ENCODE measurements around the gene UBXN6.
A peak's percentile ranks its signal among the peaks of the same experiment; 100 is the strongest.

UBXN6 gene

DNA sequence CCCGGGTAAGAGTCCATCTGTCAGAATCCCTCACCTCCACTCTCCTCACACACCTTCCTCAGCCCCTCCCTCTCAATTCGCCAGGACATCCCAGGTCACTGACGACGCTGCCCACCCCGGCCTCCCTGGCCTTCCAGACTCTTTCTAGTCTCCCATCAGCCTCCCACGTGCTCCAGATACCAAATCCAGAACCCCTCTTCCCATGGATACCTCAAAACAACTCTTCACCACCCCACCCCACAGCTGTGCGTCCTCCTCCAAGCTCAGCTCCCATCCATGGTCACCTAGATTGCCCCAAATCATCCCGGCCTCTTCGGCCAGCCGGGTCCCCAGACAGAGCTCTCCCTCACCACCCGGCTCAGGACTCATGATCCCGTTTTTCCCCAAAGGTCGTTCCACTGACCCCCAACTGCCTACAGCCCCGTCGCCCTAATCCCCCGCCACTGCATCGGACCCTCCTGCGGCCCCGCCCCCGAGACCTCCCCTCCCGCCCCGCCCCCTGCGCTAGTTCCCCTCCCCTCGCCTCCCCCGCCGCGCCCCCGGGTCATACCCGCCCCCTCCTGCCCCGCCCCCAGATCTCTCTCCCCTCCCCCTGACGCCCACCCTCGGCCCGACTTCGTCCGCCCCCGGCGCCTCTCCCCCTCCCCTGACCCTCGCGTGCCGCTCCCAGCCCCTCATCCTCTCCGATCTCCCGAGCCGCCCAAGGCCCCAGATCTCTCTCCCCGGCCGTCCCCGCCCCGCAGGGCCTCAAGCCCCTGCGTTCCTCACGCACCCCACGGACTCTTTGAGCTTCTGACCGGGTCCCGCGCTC lies 546 bp downstream of the UBXN6 start:
- DNase-seq (ENCODE audit: low spot score), result peak; percentile 75
- FAIRE-seq, result no peak

DNA sequence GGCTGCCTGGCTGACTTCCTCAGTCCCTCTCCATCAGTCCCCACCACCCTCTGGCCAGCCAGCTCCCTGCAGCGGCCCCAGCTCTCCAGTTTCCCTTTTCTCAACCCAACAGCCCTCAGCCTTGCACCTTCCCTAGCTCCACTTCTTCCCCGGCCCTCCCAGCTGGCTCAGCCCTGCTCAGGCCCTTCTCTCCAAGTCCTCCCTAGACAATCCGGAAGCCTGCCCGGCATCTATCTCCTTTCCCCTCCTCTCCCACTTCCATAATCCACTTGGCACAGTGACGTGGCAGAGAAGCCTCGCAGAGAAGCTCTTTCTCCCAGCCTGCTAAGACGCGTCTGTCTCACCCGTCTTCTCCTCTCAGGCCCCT lies 1.1 kb downstream of the UBXN6 start:
- DNase-seq (ENCODE audit: low spot score), result no peak
- no peak for FAIRE-seq

DNA sequence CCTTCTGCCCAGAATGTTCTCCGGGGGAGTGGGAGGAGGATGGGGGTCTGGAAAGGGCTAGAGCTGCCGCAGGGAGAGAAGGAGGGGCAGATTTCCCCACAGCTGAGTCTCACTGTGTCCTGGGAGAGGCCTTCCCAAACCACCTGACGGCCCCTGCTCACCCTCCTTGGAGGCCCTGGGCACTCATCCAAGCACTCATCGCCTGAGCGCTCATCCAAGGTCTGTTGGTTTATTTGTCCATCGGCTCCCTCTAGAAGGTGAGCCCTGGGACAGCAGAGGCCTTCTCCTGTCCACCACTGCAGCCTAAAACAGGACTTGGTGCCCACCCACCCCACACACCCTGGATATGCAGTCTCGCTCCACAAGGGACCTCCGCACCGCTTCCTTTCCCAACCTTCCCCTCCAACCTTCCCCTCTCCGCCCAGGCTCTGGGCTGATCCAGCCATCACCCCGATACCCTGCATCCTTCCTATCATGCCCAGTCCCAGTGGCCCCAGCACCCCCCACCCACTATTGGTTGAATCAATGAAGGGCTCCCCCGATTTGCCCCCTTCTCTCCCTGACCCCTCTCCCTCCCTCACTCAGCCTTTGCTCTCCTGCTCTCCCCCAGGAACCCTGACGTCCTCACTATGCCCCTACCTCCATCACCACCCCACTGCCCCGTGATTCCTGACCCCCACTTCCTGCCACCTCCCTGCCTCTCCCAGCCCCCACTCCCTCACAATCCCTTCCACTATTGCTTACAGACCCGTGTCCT lies 1.7 kb downstream of the UBXN6 start:
- no peak for DNase-seq (ENCODE audit: low spot score)

DNA sequence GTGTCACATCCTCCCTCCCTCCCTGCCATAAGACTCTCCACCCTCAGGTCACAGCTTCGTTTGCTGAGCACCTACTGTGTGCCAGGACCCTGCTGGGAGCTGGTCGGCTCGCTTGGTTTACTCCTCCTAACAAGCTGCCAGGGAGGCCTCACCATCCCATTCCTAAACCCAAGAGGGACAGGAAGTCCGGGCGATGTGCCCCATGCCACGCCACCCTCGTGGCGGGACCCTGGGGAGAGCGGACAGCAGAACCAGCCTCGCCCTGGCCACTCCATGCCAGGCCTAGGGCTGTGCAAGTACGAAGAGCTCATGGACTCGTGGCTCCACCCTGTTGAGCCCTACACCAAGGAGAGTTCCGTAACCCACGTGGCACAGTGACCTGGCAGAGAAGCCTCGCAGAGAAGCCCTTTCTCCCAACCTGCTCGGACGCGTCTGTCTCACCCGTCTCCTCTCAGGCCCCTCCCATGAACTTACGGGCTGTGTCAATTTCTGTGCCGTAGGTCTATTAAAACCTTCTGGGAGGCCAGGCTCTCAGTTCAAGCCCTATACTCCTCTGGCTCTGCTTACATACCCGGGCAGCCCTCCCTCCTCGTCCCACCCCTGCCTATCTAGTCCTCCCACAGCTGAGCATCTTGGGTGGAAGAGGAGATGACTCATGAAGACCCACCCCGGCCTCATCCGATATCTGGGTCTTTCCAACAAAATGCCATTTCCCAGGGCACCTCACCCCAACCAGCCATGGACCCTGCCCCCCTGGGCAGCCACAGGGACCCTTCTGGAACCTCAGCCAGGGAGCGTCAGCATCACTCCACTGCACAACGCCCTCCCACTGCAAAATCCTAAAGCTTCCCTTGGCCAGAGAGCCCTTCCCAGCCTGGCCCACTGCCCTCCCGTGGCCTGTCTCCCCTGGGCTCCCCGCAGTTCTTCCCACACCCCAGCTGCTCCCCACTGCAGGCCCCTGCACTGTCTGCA lies 2.6 kb downstream of the UBXN6 start:
- FAIRE-seq (no peak), DNase-seq (ENCODE audit: low spot score) (no peak)

More for the DNA sequence above, 1.7 kb downstream of the UBXN6 start:
- FAIRE-seq, result no peak

DNA sequence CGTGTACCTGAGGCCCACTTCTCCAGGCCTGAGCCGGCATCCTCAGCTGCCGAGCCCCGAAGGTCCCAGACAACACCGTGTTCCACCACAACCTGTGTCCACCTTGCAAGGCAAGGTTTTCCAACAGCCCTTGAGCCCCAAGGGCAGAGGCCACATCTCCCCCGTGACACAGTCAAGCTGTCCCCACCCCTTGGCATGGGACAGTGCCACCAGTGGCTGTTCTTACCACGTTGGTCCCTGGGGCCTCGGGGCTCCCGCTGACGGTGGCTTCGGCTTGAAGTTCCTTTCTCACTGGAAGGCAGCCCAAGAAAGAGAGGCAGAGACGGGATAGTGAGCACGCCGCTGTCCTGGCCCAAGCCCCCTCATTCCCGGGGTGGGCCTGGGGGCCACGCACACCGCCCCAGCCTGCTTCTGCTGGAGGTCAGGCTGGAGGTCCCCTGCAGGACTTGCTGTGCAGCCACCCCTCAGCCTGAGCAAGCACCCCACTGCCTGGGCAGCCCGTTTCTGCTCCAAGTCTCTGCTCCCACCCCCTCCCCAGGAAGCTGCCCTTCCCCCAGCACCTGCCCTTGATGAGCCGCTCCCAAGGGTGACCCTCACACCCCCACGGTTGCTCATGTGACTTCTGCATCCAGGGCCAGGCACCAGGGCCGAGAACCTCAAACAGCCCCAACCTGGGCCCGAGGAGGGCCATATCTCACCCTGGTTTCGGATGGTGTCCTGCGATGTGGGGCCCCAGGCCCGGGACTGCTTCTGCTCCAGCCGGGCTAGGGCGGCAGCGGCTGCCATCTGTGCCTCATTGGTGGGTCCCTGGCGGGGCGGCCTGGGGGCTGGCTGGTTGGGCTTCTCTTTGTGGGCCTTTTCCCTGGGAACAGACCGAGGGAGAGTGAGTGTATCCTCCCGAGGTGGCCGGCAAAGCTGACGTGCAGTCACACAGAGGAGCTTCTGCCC lies 4.1 kb downstream of the UBXN6 start:
- FAIRE-seq, result no peak
- DNase-seq (ENCODE audit: low spot score), result no peak

DNA sequence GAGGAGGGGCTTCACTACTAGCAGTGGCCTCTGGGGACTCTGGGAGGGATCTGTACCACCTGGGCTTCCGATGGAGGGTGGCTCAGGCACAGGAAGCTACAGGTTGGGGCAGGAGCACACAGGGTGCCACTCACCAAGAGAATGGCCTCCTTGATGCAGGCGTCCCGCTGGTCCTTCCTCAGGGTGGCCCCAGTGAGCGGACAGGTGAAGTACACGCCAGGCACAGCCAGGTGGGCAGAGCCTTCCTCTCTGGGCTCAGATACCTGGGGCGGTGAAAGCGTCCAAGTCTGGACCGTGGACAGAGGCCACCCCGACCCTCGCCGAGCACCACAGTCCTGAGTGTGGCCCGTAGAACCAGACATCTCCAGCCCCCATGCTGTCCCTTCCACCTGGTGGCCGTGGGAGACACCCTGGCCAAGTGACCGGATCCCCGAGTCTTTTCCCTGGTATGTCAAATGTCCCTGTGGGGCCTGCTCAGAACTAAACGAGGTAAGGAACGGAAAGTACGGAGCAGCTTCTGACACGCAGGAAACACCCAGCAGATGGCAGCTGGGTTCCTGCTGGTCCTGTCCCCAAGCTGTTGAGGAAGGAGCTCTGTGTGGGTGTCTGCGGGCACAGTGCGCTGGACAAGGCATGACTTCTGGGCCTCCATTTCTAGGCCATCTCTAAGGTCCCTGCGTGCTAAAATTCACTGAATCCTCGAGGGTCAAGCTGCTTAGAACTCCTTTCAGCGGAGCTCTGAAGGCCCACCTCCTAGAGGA lies 5.2 kb downstream of the UBXN6 start:
- DNase-seq (ENCODE audit: low spot score) (no peak), FAIRE-seq (no peak)

DNA sequence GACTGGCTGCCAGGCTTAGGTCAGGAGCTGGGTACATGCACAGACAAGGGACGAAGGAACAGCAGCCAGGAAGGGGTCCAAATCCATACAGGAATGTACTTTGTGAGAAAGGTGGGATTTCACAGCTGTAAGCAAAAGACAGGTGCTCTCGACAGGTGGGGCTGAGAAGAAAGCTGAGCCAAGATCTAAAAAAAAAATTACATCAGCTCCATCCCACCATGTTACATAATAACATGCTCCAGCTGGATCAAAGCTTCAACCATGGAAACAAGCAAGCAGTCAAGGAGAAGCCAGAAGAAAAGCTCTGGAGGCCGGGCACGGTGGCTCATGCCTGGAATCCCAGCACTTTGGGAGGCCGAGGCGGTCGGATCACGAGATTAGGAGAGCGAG lies 8.0 kb downstream of the UBXN6 start:
- no peak for FAIRE-seq
- DNase-seq (ENCODE audit: low spot score), result no peak

DNA sequence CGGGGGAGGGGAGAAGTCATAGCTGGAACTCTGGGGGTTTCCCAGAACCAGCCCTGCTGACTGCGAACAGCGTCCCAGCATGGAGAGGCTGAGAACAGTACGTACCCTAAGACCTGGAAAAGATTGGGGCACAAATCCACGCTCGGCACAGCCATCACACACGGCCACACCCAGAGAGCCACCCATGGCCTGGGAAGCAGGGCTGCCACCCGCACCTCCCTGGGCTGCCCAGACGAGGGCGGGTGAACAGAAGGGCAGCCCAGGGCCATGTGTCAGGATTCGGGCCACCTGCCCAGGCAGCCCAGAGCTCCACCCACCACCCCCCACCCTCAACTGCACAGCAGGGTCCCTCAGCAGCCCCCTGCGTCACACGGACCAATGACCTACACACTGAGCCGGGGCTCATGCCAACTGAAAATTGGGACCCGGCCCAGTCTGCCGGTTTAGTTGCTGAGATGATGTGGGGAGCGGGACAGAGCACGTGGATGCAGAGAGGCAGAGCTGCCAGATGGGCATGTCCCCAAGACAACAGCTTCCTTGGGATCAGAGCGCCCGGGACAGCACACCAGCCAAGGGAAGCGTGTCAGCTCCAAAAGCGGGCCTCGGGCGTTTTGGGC lies 8.5 kb downstream of the UBXN6 start:
- FAIRE-seq (no peak), DNase-seq (ENCODE audit: low spot score) (no peak)

DNA sequence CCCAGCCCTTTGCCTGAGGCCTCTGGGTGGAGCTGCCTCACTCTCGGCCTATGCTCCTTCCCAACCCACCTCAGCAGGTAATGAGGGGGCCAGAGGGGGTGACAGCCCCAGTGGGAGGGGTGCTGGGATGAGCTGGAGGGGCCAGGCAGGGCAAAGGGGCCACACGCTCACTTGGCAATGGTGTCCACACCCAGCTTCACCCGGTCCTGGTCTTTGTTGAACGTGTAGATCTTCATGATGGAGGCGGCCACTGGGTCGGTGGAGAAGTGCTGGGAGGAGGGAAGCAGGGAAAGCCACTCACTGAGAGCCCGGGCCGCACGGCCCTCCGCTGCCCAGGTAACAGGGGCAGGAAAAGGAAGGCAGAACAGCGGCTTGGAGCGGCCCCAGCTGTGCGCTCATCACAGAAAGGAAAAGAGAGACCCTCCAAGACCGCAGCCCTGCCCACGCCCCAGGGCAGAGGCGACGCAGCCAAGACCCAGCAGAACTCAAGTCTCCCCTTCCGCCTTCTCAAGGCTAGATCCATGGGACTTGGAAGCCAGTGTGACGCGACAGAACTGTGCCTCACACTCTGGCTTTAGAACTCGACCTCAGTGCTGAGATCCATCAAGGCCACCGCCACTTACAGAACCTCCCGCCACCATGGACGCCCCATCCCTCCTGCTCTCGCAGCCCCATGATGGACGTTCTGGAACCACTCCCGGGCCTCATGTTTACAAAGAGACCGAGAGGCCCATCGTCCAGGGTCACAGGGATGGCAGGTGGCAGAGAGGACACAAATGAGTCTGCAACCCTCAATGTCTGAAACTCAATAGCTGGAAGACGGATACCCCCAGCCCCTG lies 9.2 kb downstream of the UBXN6 start:
- DNase-seq (ENCODE audit: low spot score) (no peak), FAIRE-seq (no peak)

DNA sequence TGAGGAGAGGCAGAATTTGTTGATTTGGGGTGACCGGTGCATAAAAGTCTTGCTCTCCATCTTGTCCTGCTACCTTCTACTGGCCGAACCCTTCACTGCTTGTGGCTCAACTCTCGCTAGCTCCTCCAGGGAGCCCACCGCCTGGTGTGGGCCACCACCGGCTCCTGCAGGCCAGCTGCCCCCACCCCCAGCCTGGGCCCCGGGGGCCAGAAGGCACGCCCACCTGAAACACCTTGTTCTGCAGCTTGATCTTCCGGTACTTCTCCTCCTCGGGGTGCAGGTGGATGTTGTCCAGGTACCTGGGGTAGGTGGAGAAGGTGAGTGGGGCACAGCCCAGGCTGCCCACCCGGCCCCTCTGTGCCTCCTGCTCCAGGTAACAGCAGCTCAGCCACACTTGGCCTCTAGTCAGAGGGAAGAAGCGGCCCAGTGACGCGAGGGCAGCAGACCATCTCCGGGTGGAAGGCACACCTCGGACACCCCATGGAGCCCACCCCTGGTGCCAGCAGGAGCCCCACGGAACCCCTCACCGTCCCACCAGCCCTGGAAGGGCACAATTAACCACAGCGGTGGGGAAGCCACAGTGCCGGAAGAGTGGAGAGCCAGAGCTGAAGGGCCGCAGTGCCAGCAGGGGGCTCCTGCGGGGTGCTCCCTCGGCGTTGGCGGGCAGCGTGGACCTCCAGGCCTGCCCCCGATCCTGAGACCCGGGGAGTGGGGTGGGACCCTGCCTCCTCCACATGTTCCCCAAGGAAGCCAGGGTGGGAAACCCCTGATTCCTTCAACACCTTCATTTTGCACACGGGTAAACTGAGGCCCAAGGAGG lies 10.1 kb downstream of the UBXN6 start:
- FAIRE-seq (no peak), DNase-seq (ENCODE audit: low spot score) (no peak)

DNA sequence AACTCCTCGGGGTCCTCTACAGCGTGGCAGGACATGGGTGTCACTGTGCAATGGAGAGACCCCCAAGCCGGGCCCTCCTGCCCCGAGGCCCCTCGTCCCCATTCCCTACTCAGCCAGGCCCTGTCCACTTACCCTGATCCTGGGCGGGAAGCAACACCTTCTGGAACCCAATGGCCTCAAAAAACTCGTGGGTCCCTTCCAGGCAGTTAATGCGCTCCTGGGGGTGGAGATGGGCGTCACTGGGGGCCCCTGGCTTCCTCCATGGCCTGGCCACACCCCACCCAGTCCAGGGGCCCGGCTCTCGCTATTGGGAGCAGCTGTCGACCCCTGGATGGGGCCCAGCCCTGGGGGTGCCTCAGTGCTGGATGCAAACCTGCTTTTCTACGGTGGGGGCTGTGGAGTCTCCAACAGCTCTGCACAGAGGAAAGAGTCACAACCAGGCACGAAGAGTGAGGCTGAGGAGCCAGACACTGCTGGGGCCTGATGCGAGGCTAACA lies 10.8 kb downstream of the UBXN6 start:
- no peak for FAIRE-seq

DNA sequence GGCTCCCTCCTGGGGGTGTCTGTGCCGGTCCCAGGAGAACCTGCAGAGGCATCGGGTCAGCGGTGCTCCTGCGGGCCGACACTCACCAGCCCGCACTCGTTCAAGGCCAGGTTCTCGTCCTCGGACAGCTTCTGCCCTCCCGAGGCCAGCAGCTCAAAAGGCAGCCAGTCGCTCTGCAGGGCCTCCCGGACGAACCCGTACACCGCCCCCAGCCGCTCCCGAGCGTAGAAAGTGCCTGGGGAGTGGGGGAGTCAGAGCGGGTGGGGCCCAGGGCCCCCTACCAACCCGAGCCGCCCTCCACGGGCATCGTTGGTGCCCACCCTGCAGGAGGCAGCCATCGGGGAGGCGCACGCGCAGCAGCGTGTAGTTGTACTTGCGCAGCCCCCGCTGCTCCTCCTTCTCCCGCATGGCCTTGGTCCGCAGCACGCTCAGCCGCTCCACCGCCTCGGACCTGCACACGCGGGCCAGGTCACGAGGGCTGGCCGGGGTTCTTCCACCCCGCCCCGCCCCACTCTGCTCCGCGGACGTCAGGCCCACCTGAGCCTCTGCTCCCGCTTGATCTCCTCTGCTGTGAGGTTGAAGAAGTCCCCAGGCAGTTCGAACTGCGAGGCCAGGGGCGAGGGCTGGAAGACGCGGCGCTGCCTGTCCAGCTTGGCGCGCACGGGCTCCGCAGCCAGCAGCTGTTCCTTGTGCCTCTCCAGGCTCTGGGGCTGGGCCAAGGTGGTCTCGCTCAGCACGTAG lies 11.5 kb downstream of the UBXN6 start:
- FAIRE-seq, result no peak
- DNase-seq (ENCODE audit: low spot score), result no peak

More for the DNA sequence above, 10.8 kb downstream of the UBXN6 start:
- DNase-seq (ENCODE audit: low spot score), result no peak

DNA sequence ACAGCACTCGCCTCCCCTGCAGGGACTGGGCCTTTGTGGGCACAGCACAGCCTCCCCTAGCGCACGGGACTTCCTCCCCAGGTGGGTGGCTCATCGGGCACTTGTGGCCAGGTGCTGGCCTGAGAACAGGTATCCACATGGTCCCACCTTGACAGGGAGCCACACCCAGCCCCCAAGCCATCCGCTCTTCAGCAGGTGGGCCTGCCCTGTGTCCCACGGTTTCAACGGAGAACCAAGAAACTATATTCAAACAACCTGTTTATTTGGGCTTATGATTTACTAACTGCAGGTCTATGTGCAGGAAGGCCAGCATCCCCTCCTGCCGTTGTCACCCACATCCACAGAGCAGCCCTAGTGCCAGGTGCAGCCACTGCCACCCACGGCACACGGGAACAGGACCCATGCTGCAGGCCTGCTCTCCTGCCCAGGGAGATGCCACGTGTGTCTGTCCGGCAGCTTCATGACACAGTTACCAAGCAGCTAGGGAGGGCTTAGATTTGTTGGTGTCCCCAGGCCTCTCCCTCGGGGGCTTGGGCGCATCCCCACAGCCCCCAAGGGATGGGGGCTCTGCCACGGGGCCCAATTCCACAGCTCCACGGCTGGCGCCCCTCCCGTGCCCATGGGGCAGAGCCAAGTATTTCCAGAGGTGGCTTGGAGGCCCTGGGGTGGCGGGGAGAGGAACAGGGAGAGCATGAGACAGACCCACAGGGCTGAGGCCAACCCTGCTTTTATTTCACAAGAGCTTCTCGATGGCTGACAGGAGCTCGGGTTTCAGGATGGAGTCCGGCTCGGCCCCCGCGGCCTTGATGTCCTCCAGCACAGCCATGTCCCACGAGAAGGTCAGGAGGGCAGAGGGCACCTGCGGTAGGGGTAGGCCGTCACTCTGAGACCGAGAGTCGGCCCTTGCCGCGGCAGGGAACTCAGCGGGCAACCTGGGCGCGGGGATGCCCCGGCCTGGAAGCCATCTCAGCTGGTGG lies 12.5 kb downstream of the UBXN6 start:
- DNase-seq (ENCODE audit: low spot score) (no peak), FAIRE-seq (no peak)

DNA sequence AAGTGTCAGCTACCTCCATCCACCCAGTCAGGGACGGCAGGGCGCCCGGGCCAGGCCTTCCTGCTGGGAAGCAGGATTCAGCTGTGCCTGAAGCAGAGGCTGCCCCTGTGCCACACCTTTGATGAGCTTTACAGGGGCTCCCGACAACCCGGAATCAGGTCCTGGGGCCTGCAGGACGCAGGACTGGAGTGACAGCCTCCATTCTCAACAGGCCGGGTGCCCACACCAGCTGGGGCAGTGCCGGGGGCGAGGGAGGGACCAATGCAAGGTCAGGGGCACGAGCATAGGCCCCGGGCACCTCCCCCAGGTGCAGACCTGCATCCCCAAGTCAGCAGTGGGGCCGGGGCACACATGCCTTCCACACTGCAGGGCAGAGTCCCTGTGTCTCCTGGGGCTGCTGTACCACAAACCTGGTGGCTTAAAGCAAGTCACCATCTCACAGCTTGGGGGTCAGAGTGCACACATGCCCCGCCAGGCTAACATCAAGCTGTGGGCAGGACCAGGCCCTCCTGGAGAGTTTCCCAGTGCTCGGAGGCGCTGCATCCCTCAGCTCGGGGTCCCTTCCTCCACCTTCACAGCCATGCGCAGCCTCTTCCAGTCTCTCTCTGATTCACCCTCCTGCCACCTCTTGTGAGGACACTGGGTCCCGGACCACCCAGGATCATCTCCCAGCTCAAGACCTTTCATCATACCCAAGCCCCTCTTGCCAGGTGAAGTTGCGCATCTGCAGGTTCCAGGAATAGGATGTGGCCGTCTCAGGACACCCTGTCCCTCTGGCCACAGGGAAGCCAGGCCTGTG lies 13.4 kb downstream of the UBXN6 start:
- no peak for FAIRE-seq
- DNase-seq (ENCODE audit: low spot score), result no peak

DNA sequence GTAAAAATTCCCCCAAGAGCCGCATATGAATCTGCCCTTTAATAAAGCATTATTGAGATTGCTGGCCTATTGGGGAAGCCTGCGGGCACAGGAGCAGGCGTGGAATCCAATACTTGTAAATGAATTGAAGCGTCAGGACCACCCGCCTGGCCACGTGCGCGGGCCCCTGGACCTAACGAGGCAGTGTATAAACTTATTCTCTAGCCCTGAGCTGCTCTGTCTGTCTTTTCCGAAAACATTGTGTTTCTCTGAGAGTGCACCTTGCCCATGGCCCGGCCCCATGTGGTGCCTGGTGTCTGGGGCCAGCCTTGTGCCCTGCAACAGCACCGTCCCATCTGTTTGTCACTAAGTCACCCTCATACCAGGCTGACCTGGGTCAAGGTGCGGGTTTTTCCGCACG lies 14.4 kb downstream of the UBXN6 start:
- FAIRE-seq (no peak), DNase-seq (ENCODE audit: low spot score) (no peak)

Data from urothelium cell line (cell line).